Measurements from ENCODE around the gene OGFRL1. TPM values are rescaled to one million over a fixed set of nuclear protein-coding genes. Genes with fewer than 3 reads are reported as not detected.

Gene OGFRL1
- total RNA-seq, 1 experiment from 2014 or later: 6.9 TPM

DNA sequence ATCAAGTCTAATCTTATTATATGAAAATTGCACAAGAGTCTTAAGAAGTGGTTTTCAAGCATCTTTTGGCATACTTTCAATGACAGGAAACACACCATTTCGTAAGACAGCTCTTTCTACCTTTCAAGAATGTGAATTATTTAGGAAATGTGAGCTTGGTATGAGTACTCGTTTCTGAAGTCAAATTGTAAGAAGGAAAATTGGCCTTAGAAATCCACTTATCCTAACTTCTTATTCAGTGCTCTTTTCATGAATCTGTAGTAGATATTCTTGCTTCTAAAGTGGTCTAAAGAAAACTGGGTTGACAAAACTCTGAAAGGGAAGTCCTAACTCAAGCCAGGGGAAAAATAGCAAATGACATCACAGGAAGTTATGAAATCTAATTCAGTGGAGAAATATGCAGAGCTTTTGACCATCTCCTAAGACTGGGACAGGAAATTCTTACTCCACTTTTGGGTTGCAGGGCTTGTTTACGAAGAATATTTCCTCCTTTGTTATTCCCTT is 38.5 kb upstream of the OGFRL1 start:
- H3K27me3 Mint-ChIP-seq (ENCODE audit: insufficient read depth, unreplicated experiment): peaks cover 14% of the 10 kb centered on the region
- CTCF ChIA-PET: no interaction called here
- peaks cover 6% of the 10 kb centered on the region; the same call in 1 of the 2 replicates for H3K4me1 ChIP-seq
- H3K4me3 ChIP-seq (ENCODE audit: low read depth, low read length): no peak overlapping the region
- H3K9me3 ChIP-seq: no peaks in the 10 kb centered on the region
- peaks cover 7% of the 10 kb centered on the region for H3K4me1 Mint-ChIP-seq (ENCODE audit: low read depth, unreplicated experiment)
- H3K27ac Mint-ChIP-seq (ENCODE audit: unreplicated experiment): no peak overlapping the region
- no TSS peak for BruUV-seq (replicated peaks)
- H3K27me3 ChIP-seq (replicated peaks; ENCODE audit: control insufficient read depth, insufficient read depth, low read length): no peaks in the 10 kb centered on the region; the same call in 1 of the 2 replicates
- POLR2A ChIA-PET: no interaction called here
- no peaks in the 10 kb centered on the region for H3K36me3 ChIP-seq (ENCODE audit: control insufficient read depth, insufficient read depth, low read length)
- no peak overlapping the region for H3K4me3 Mint-ChIP-seq (ENCODE audit: unreplicated experiment)
- no peaks in the 10 kb centered on the region for H3K9me3 Mint-ChIP-seq (ENCODE audit: unreplicated experiment)
- TF ChIP-seq, protein P1, sequence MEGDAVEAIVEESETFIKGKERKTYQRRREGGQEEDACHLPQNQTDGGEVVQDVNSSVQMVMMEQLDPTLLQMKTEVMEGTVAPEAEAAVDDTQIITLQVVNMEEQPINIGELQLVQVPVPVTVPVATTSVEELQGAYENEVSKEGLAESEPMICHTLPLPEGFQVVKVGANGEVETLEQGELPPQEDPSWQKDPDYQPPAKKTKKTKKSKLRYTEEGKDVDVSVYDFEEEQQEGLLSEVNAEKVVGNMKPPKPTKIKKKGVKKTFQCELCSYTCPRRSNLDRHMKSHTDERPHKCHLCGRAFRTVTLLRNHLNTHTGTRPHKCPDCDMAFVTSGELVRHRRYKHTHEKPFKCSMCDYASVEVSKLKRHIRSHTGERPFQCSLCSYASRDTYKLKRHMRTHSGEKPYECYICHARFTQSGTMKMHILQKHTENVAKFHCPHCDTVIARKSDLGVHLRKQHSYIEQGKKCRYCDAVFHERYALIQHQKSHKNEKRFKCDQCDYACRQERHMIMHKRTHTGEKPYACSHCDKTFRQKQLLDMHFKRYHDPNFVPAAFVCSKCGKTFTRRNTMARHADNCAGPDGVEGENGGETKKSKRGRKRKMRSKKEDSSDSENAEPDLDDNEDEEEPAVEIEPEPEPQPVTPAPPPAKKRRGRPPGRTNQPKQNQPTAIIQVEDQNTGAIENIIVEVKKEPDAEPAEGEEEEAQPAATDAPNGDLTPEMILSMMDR (IDR thresholded peaks at IDR 0.05; ENCODE audit: insufficient read depth in 1 of 2, low read depth in 1 of 2, low read length in 1 of 2, severe bottlenecking in 1 of 2, unreplicated experiment in 1 of 2): no peak
- H3K36me3 Mint-ChIP-seq (ENCODE audit: insufficient read depth, unreplicated experiment): no peaks in the 10 kb centered on the region
- intact Hi-C loops (cut with micrococcal nuclease; ENCODE audit: unreplicated experiment): no loop called here
- no peak for DNase-seq

DNA sequence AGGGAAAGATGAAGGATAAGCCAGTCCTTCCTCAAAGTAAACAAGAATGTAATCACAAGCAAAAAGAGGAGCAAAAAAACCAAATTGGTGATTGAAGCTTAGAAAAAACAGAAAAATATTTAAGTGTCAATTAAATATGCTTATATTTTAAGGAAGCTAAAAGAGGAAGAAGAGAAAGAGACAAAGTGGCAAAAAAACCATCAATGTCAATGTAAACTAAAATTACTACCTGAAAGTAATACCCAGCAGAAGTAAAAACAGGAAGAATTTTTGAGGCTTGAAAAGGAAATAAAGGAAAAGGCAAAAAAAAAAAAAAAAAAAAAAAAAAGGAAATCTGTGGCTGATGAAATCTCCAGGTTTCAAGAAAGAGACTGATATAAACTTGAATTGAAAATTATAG is 36.2 kb upstream of the OGFRL1 start:
- H3K36me3 Mint-ChIP-seq (ENCODE audit: insufficient read depth, unreplicated experiment): no peaks in the 10 kb centered on the region
- peaks cover 7% of the 10 kb centered on the region for H3K4me1 Mint-ChIP-seq (ENCODE audit: low read depth, unreplicated experiment)
- no peak for DNase-seq
- no peak overlapping the region for H3K4me3 Mint-ChIP-seq (ENCODE audit: unreplicated experiment)
- Histone ChIP-seq H3K36me3 (ENCODE audit: control insufficient read depth, insufficient read depth, low read length) (no peaks in the 10 kb centered on the region), H3K4me1 (peaks cover 6% of the 10 kb centered on the region; the same call in 1 of the 2 replicates), H3K4me3 (ENCODE audit: low read depth, low read length) (no peak overlapping the region), H3K9me3 (no peaks in the 10 kb centered on the region), H3K27me3 (replicated peaks; ENCODE audit: control insufficient read depth, insufficient read depth, low read length) (no peaks in the 10 kb centered on the region; the same call in 1 of the 2 replicates)
- TF ChIP-seq, protein P1 (IDR thresholded peaks at IDR 0.05; ENCODE audit: insufficient read depth in 1 of 2, low read depth in 1 of 2, low read length in 1 of 2, severe bottlenecking in 1 of 2, unreplicated experiment in 1 of 2): no peak
- no peaks in the 10 kb centered on the region for H3K9me3 Mint-ChIP-seq (ENCODE audit: unreplicated experiment)
- H3K27ac Mint-ChIP-seq (ENCODE audit: unreplicated experiment): no peak overlapping the region
- peaks cover 17% of the 10 kb centered on the region for H3K27me3 Mint-ChIP-seq (ENCODE audit: insufficient read depth, unreplicated experiment)
- CTCF ChIA-PET: no interaction called here
- intact Hi-C loops (cut with micrococcal nuclease; ENCODE audit: unreplicated experiment): no loop called here
- BruUV-seq (replicated peaks): no TSS peak
- POLR2A ChIA-PET: no interaction called here

DNA sequence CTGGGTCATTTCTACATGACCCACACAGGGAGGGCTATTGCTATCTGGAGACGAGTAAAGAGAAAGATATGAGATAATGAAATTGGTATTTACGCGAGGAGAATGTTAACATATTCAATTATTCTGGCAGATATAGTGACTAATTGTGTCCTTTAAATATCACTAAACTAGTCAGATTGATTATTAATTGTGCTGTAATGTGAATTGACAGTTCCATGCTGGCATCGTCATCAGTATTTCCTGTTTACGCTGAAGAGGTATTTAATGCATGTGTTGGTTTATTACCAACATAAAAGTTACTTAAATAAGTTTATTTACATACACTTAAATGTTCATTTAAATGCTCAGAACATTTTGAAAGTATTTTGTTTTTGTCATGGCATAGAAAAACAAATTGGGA is 35.7 kb upstream of the OGFRL1 start:
- intact Hi-C loops (cut with micrococcal nuclease; ENCODE audit: unreplicated experiment): no loop called here
- DNase-seq: no peak
- TF ChIP-seq, protein P1 (IDR thresholded peaks at IDR 0.05; ENCODE audit: insufficient read depth in 1 of 2, low read depth in 1 of 2, low read length in 1 of 2, severe bottlenecking in 1 of 2, unreplicated experiment in 1 of 2): no peak
- no peak overlapping the region for H3K4me3 ChIP-seq (ENCODE audit: low read depth, low read length)
- H3K4me3 Mint-ChIP-seq (ENCODE audit: unreplicated experiment): no peak overlapping the region
- no peaks in the 10 kb centered on the region; the same call in 1 of the 2 replicates for H3K27me3 ChIP-seq (replicated peaks; ENCODE audit: control insufficient read depth, insufficient read depth, low read length)
- CTCF ChIA-PET: no interaction called here
- H3K36me3 Mint-ChIP-seq (ENCODE audit: insufficient read depth, unreplicated experiment): no peaks in the 10 kb centered on the region
- H3K36me3 ChIP-seq (ENCODE audit: control insufficient read depth, insufficient read depth, low read length): no peaks in the 10 kb centered on the region
- H3K4me1 Mint-ChIP-seq (ENCODE audit: low read depth, unreplicated experiment): peaks cover 7% of the 10 kb centered on the region
- no peak overlapping the region for H3K27ac Mint-ChIP-seq (ENCODE audit: unreplicated experiment)
- H3K9me3 ChIP-seq: no peaks in the 10 kb centered on the region
- peaks cover 6% of the 10 kb centered on the region; the same call in 1 of the 2 replicates for H3K4me1 ChIP-seq
- peaks cover 17% of the 10 kb centered on the region for H3K27me3 Mint-ChIP-seq (ENCODE audit: insufficient read depth, unreplicated experiment)
- POLR2A ChIA-PET: no interaction called here
- H3K9me3 Mint-ChIP-seq (ENCODE audit: unreplicated experiment): no peaks in the 10 kb centered on the region
- no TSS peak for BruUV-seq (replicated peaks)

Data from Caco-2 (cell line).